Activated CD4-positive, alpha-beta memory T cell treated with anti-CD3 and anti-CD28 coated beads for 36 hours (primary cell): ENCODE measurements around the gene OR8S1. TPM values are rescaled to one million over a fixed set of nuclear protein-coding genes. Genes with fewer than 3 reads are reported as not detected.
"Not testable (repeated sequence)": the region's sequence is repeated elsewhere in the genome, so short reads cannot be mapped to it uniquely, and the experiment has no call there.

Source experiments
- CTCF ChIA-PET: fragments of 350-600 bp; sonication (Branson Sonifier 250); formaldehyde crosslinking; loops from one replicate; lab custom pipeline; 2021; ENCODE audit warnings: antibody characterized with exemption, inconsistent platforms; lab: Charles Lee
- POLR2A ChIA-PET: fragments of 350-600 bp; sonication (Branson Sonifier 250); formaldehyde crosslinking; loops from one replicate; lab custom pipeline; 2021; ENCODE audit warnings: antibody characterized with exemption; lab: Charles Lee
- DNase-seq: peaks from one replicate; pipeline ENCODE4 v3.0.0-alpha.2; 2020
- H3K27ac Mint-ChIP-seq: one replicate; pipeline ENCODE4 v1.8.0; 2021; ENCODE audit warnings: mixed read lengths
- H3K27me3 Mint-ChIP-seq: one replicate; pipeline ENCODE4 v1.8.0; 2021; ENCODE audit warnings: mixed read lengths
- H3K36me3 Mint-ChIP-seq: one replicate; pipeline ENCODE4 v1.8.0; 2021; ENCODE audit warnings: mixed read lengths
- H3K4me1 Mint-ChIP-seq: one replicate; pipeline ENCODE4 v1.8.0; 2021; ENCODE audit warnings: low read depth, mixed read lengths
- H3K4me3 Mint-ChIP-seq: one replicate; pipeline ENCODE4 v1.8.0; 2021; ENCODE audit warnings: mild to moderate bottlenecking, mixed read lengths
- H3K9me3 Mint-ChIP-seq: one replicate; pipeline ENCODE4 v1.8.0; 2021; ENCODE audit warnings: mixed read lengths
- intact Hi-C: fragments of 100-400 bp; cut with micrococcal nuclease; formaldehyde crosslinking; loops from one replicate; pipeline ENCODE4 v1.15.1; 2023
- total RNA-seq, 2 experiments: library from RNA; stranded (reverse); gene quantifications; one replicate each; pipeline ENCODE4 v1.2.3, GENCODE V29; 2021

OR8S1 gene
- total RNA-seq, 2 experiments from 2014 or later, result not detected

DNA sequence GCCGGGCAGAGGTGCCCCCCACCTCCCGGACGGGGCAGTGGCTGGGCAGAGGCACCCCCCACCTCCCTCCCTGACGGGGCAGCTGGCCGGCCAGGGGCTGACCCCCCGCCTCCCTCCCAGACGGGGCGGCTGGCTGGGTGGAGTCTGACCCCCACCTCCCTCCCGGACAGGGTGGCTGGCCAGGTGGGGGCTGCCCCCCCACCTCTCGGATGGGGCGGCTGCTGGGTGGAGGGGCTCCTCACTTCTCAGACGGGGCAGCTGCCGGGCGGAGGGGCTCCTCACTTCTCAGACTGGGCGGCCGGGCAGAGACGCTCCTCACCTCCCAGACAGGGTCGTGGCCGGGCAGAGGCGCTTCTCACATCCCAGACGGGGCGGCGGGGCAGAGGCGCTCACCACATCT lies 5.1 kb upstream of the OR8S1 start:
- intact Hi-C loops, CTCF ChIA-PET, H3K4me1 Mint-ChIP-seq, H3K4me3 Mint-ChIP-seq, H3K27ac Mint-ChIP-seq, DNase-seq, H3K36me3 Mint-ChIP-seq, POLR2A ChIA-PET, H3K9me3 Mint-ChIP-seq, H3K27me3 Mint-ChIP-seq: not testable (repeated sequence)

GRCh38 chr12:48527891-48528670 lies 2.6 kb downstream of the OR8S1 start:
- peaks cover 2% of the 10 kb centered on the region for H3K27me3 Mint-ChIP-seq
- ChIA-PET CTCF (interaction anchor here (1.0 kb wide), 1 partner anchor 90 kb away, joined by 4 read pairs; no protein-coding TSS in a partner anchor), POLR2A (no interaction called here)
- DNase-seq, result no peak
- H3K4me3 Mint-ChIP-seq, result no peak overlapping the region
- peaks cover 14% of the 10 kb centered on the region for H3K4me1 Mint-ChIP-seq
- no peaks in the 10 kb centered on the region for H3K9me3 Mint-ChIP-seq
- no peak overlapping the region for H3K27ac Mint-ChIP-seq
- intact Hi-C loops, result no loop called here
- no peaks in the 10 kb centered on the region for H3K36me3 Mint-ChIP-seq

- ChIA-PET CTCF (no interaction called here), POLR2A (no interaction called here)
- Mint-ChIP-seq H3K4me3 (no peak overlapping the region), H3K27ac (no peak overlapping the region), H3K4me1 (peaks cover 17% of the 10 kb centered on the region), H3K36me3 (no peaks in the 10 kb centered on the region), H3K9me3 (no peaks in the 10 kb centered on the region), H3K27me3 (no peaks in the 10 kb centered on the region)
- intact Hi-C loops, result no loop called here
- no peak for DNase-seq
Observed at GRCh38 chr12:48532601-48533000, 7.2 kb downstream of the OR8S1 start.

DNA sequence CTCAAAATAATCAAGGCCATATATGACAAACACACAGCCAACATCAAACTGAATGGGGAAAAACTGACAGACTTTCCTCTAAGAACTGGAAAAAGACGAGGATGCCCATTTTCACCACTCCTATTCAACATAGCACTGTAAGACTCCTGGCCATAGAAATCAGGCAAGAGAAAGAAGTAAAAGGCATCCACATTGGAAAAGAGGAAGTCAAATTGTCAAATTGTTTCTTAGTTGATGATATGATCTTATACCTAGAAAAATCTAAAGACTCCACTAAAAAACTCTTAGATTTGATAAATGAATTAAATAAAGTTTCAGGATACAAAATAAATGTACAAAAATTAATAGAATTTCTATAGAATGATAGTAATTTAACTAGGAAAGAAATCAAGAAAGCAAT lies 11.2 kb downstream of the OR8S1 start:
- CTCF ChIA-PET, result no interaction called here

GRCh38 chr12:48542300-48542928 lies 17.0 kb downstream of the OR8S1 start:
- CTCF ChIA-PET, result interaction anchor here (0.7 to 9.6 kb wide), 12 partner anchors 9 to 446 kb away, joined by 3 to 202 read pairs (median 3); partner anchors contain the start of gene OR8S1
- DNase-seq, result peak; percentile 75
- intact Hi-C loops, result loop anchor here (1.0 to 2.0 kb wide), 2 partner anchors 76 to 254 kb away; no protein-coding TSS in a partner anchor
- peaks cover 11% of the 10 kb centered on the region for H3K4me1 Mint-ChIP-seq
- POLR2A ChIA-PET, result no interaction called here
- no peaks in the 10 kb centered on the region for H3K36me3 Mint-ChIP-seq
- no peak overlapping the region for H3K4me3 Mint-ChIP-seq
- no peak overlapping the region for H3K27ac Mint-ChIP-seq
- no peaks in the 10 kb centered on the region for H3K9me3 Mint-ChIP-seq
- H3K27me3 Mint-ChIP-seq, result no peaks in the 10 kb centered on the region

More for the DNA sequence above, 11.2 kb downstream of the OR8S1 start:
- Mint-ChIP-seq H3K9me3 (no peaks in the 10 kb centered on the region), H3K27me3 (no peaks in the 10 kb centered on the region), H3K4me3 (no peak overlapping the region), H3K27ac (no peak overlapping the region), H3K4me1 (peaks cover 22% of the 10 kb centered on the region), H3K36me3 (no peaks in the 10 kb centered on the region)
- POLR2A ChIA-PET, result no interaction called here
- no peak for DNase-seq
- intact Hi-C loops, result no loop called here

GRCh38 chr12:48545833-48546469 lies 20.5 kb downstream of the OR8S1 start:
- ChIA-PET POLR2A (no interaction called here), CTCF (interaction anchor here (0.6 to 9.6 kb wide), 2 partner anchors 73 to 685 kb away, joined by 3 to 202 read pairs; no protein-coding TSS in a partner anchor)
- H3K27ac Mint-ChIP-seq, result no peak overlapping the region
- intact Hi-C loops, result no loop called here
- H3K36me3 Mint-ChIP-seq, result no peaks in the 10 kb centered on the region
- DNase-seq, result no peak
- peaks cover 5% of the 10 kb centered on the region for H3K9me3 Mint-ChIP-seq
- peaks cover 2% of the 10 kb centered on the region for H3K27me3 Mint-ChIP-seq
- no peak overlapping the region for H3K4me3 Mint-ChIP-seq
- peaks cover 3% of the 10 kb centered on the region for H3K4me1 Mint-ChIP-seq

- H3K27me3 Mint-ChIP-seq, H3K4me1 Mint-ChIP-seq, H3K36me3 Mint-ChIP-seq, H3K27ac Mint-ChIP-seq, POLR2A ChIA-PET, intact Hi-C loops, DNase-seq, H3K9me3 Mint-ChIP-seq, CTCF ChIA-PET, H3K4me3 Mint-ChIP-seq: not testable (repeated sequence)
Observed at GRCh38 chr12:48547012-48547411, 21.6 kb downstream of the OR8S1 start.

DNA sequence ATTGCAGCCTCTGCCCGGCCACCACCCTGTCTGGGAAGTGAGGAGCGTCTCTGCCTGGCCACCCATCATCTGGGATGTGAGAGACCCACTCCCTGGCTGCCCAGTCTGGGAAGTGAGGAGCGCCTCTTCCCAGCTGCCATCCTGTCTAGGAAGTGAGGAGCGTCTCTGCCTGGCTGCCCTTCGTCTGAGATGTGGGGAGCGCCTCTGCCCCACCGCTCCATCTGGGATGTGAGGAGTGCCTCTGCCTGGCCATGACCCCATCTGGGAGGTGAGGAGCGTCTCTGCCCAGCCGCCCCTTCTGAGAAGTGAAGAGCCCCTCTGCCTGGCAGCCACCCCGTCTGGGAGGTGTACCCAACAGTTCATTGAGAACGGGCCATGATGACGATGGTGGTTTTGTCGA lies 26.2 kb downstream of the OR8S1 start:
- H3K4me1 Mint-ChIP-seq, POLR2A ChIA-PET, CTCF ChIA-PET, H3K9me3 Mint-ChIP-seq, H3K4me3 Mint-ChIP-seq, H3K36me3 Mint-ChIP-seq, intact Hi-C loops, DNase-seq, H3K27ac Mint-ChIP-seq: not testable (repeated sequence)
- H3K27me3 Mint-ChIP-seq, result peaks cover 19% of the 10 kb centered on the region

GRCh38 chr12:48553666-48554343 lies 28.4 kb downstream of the OR8S1 start:
- CTCF ChIA-PET, result interaction anchor here (1.1 kb wide), 1 partner anchor 64 kb away, joined by 3 read pairs; no protein-coding TSS in a partner anchor
- POLR2A ChIA-PET, H3K4me1 Mint-ChIP-seq: not testable (repeated sequence)

GRCh38 chr12:48556631-48557030 lies 31.2 kb downstream of the OR8S1 start:
- ChIA-PET CTCF (no interaction called here), POLR2A (no interaction called here)
- Mint-ChIP-seq H3K4me3 (no peak overlapping the region), H3K4me1 (peaks cover 2% of the 10 kb centered on the region), H3K9me3 (no peaks in the 10 kb centered on the region), H3K27me3 (peaks cover 20% of the 10 kb centered on the region), H3K36me3 (no peaks in the 10 kb centered on the region), H3K27ac (no peak overlapping the region)
- no peak for DNase-seq
- intact Hi-C loops, result no loop called here

More at GRCh38 chr12:48553666-48554343, 28.4 kb downstream of the OR8S1 start:
- H3K27me3 Mint-ChIP-seq, result peaks cover 19% of the 10 kb centered on the region
- H3K9me3 Mint-ChIP-seq, H3K27ac Mint-ChIP-seq, H3K36me3 Mint-ChIP-seq, intact Hi-C loops: not testable (repeated sequence)
- peak overlapping the region; percentile 41 for H3K4me3 Mint-ChIP-seq
- DNase-seq, result peak; percentile 62

DNA sequence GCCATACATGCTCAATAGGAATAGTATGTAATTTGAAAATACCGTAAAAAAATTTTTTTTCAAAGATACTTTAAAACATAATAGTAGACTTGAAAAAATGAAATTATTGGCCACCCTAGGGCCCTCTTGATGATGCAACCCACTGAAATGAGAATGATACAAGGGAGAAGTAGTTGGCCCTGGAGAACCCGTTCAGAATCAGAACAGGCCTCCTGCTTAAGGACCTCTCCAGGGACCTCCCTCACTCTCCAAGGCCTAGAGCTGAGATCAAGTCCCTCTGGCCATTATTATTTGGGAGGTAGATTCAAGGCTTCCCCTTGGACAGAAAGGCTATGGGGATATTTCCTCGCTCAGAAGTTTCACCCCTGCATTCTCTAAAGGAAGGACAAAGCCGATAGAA lies 32.5 kb downstream of the OR8S1 start:
- DNase-seq, result no peak
- no peaks in the 10 kb centered on the region for H3K36me3 Mint-ChIP-seq
- H3K9me3 Mint-ChIP-seq, result no peaks in the 10 kb centered on the region
- peaks cover 16% of the 10 kb centered on the region for H3K27me3 Mint-ChIP-seq
- intact Hi-C loops, result no loop called here
- ChIA-PET POLR2A (no interaction called here), CTCF (interaction anchor here (1.7 kb wide), 1 partner anchor 62 kb away, joined by 11 read pairs; no protein-coding TSS in a partner anchor)
- peaks cover 2% of the 10 kb centered on the region for H3K4me1 Mint-ChIP-seq
- H3K4me3 Mint-ChIP-seq, result no peak overlapping the region
- no peak overlapping the region for H3K27ac Mint-ChIP-seq

GRCh38 chr12:48567731-48568130 lies 42.3 kb downstream of the OR8S1 start:
- intact Hi-C loops, result no loop called here
- peaks cover 4% of the 10 kb centered on the region for H3K27me3 Mint-ChIP-seq
- no peaks in the 10 kb centered on the region for H3K9me3 Mint-ChIP-seq
- DNase-seq, result no peak
- H3K27ac Mint-ChIP-seq, result no peak overlapping the region
- ChIA-PET CTCF (no interaction called here), POLR2A (no interaction called here)
- no peaks in the 10 kb centered on the region for H3K4me1 Mint-ChIP-seq
- H3K4me3 Mint-ChIP-seq, result no peak overlapping the region
- no peaks in the 10 kb centered on the region for H3K36me3 Mint-ChIP-seq
